WTC11 (cell line): ENCODE results near the gene RYR3.

Experiments used
- ATF6 ChIP-seq: sonication (generic); formaldehyde crosslinking; IDR thresholded peaks from 2 replicates; pipeline ENCODE4 v1.8.1; 2023; ENCODE audit warnings: mild to moderate bottlenecking, missing genetic modification reagents
- CTCF ChIP-seq: fragments of 200-600 bp; IDR thresholded peaks from 2 replicates; pipeline ENCODE4 v1.8.0; 2022; ENCODE audit warnings: antibody characterized with exemption
- ELF4 ChIP-seq: sonication (generic); formaldehyde crosslinking; IDR thresholded peaks from 2 replicates; pipeline ENCODE4 v1.8.1; 2022; ENCODE audit warnings: low read depth, mild to moderate bottlenecking, moderate library complexity, missing genetic modification reagents
- GRHL2 ChIP-seq: fragments of 250-450 bp; sonication (Bioruptor Pico); IDR thresholded peaks from 2 replicates; pipeline ENCODE4 v1.8.0; 2022; ENCODE audit warnings: mild to moderate bottlenecking, moderate library complexity; ENCODE audit not compliant: insufficient replicate concordance, severe bottlenecking
- MAX ChIP-seq: sonication (generic); formaldehyde crosslinking; IDR thresholded peaks from 2 replicates; pipeline ENCODE4 v1.8.0; 2022; ENCODE audit warnings: mild to moderate bottlenecking, missing genetic modification reagents
- PRDM15 ChIP-seq: sonication (generic); formaldehyde crosslinking; IDR thresholded peaks from 2 replicates; pipeline ENCODE4 v1.8.0; 2022; ENCODE audit warnings: missing genetic modification reagents
- RORB ChIP-seq: fragments of 250-450 bp; sonication (Bioruptor Pico); IDR thresholded peaks from 2 replicates; pipeline ENCODE4 v1.9.0; 2021; ENCODE audit warnings: mild to moderate bottlenecking
- USF2 ChIP-seq: sonication (generic); formaldehyde crosslinking; IDR thresholded peaks from 2 replicates; pipeline ENCODE4 v1.8.1; 2023; ENCODE audit warnings: mild to moderate bottlenecking, missing genetic modification reagents, moderate library complexity
- ZNF138 ChIP-seq: sonication (generic); formaldehyde crosslinking; conservative IDR thresholded peaks from 2 replicates; pipeline ENCODE4 v1.8.1; 2022; ENCODE audit warnings: mild to moderate bottlenecking, moderate library complexity, missing genetic modification reagents
- ZNF512 ChIP-seq: sonication (generic); formaldehyde crosslinking; IDR thresholded peaks from 2 replicates; pipeline ENCODE4 v1.8.1; 2022; ENCODE audit warnings: missing genetic modification reagents, borderline replicate concordance
- ZSCAN18 ChIP-seq: fragments of 250-450 bp; sonication (Bioruptor Pico); IDR thresholded peaks from 2 replicates; pipeline ENCODE4 v2.1.2; 2022; ENCODE audit warnings: mild to moderate bottlenecking, moderate library complexity

GRCh38 chr15:33654860-33655259 is 344.1 kb downstream of the RYR3 start:
- TF ChIP-seq CTCF, result no peak
- no peak for TF ChIP-seq PRDM15
- no peak for TF ChIP-seq ATF6 (CRISPR knock-in tag)
- no peak for TF ChIP-seq RORB (CRISPR knock-in tag)
- no peak for TF ChIP-seq ZSCAN18 (CRISPR knock-in tag)
- no peak for TF ChIP-seq USF2
- no peak for TF ChIP-seq ELF4 (CRISPR knock-in tag)
- no peak for TF ChIP-seq ZNF138 (CRISPR knock-in tag)
- no peak for TF ChIP-seq GRHL2 (CRISPR knock-in tag)
- TF ChIP-seq MAX (CRISPR knock-in tag), result no peak
- TF ChIP-seq ZNF512 (CRISPR knock-in tag), result no peak
